GM12872 (cell line): ENCODE results near the gene TTLL12.

Experiments
- TF ChIP-seq, protein P1 (sequence below): IDR thresholded peaks from 3 replicates; pipeline ENCODE4 v1.5.1; 2011; ENCODE audit warnings: low read depth, mild to moderate bottlenecking, low read length, moderate library complexity; ENCODE audit not compliant: insufficient read depth

The TTLL12 gene

DNA sequence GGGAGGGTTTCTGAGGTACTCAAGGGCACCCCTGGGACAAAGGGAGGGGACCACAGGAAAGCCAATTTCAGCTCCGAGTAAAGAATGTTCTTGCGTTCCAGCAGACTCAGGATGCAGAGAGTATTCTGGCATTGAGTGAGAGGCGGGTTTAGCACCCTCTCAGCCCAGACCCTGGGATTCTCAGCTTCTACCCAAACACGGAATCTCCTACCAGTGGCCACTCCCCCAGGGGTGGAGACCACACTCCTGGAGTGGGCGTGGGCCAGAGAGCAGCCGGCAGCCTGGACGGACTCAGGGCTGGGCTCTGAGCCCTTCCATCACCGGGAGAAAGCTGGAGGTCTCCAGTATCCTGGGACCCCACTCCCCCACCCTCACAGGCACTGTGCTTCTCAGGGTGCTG is 26.1 kb upstream of the TTLL12 start:
- TF ChIP-seq, protein P1, sequence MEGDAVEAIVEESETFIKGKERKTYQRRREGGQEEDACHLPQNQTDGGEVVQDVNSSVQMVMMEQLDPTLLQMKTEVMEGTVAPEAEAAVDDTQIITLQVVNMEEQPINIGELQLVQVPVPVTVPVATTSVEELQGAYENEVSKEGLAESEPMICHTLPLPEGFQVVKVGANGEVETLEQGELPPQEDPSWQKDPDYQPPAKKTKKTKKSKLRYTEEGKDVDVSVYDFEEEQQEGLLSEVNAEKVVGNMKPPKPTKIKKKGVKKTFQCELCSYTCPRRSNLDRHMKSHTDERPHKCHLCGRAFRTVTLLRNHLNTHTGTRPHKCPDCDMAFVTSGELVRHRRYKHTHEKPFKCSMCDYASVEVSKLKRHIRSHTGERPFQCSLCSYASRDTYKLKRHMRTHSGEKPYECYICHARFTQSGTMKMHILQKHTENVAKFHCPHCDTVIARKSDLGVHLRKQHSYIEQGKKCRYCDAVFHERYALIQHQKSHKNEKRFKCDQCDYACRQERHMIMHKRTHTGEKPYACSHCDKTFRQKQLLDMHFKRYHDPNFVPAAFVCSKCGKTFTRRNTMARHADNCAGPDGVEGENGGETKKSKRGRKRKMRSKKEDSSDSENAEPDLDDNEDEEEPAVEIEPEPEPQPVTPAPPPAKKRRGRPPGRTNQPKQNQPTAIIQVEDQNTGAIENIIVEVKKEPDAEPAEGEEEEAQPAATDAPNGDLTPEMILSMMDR: no peak

DNA sequence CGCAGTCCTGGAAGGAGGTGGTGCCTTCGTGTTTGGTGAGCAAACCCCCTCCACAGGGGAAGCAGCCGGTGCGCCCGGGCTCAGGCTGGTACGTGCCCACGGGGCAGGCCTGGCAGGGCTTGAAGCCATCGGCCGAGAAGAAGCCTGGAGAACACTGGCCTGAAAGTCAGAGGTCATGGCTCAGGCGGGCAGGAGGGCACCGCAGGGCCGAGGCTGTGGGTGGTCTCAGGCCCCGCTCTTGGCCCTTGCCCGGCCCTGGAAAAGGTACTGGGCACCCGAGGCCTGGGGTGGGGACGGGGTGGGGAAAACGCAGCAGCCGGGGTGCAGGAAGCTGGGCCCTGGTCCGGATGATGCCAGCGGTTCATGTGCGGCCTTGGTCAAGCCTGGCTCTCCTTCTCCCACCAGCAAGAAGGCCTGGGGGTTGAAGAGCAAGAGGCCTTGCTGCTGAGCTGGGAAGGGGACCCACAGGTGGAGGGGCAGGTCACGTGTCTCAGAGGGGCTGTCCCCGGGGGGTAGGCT is 25.6 kb upstream of the TTLL12 start:
- TF ChIP-seq, protein P1: no peak

DNA sequence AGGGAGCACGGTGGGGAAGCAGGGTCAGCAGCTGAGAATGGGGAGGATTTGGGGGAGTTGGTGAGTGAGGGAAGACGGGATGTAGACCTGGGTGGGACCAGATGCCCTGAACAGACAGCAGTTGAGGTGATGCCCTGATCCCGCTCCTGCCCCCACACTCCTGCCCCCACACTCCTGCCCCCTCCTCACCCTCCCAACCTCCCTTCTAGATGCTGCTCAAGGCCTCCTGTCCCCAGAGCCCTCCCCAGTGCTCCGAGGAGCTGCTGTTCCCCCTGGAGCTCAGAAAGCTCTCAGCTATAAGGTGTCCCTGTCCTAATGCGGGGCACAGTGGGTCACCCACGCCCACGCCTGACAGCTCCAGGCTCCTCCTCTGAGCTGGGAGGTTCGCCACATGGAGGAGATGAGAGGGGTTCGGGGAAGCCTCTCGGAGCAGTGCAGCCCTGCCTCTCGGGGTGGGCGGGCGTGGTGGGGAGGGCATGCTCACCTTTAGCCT is 25.1 kb upstream of the TTLL12 start:
- TF ChIP-seq, protein P1: no peak

DNA sequence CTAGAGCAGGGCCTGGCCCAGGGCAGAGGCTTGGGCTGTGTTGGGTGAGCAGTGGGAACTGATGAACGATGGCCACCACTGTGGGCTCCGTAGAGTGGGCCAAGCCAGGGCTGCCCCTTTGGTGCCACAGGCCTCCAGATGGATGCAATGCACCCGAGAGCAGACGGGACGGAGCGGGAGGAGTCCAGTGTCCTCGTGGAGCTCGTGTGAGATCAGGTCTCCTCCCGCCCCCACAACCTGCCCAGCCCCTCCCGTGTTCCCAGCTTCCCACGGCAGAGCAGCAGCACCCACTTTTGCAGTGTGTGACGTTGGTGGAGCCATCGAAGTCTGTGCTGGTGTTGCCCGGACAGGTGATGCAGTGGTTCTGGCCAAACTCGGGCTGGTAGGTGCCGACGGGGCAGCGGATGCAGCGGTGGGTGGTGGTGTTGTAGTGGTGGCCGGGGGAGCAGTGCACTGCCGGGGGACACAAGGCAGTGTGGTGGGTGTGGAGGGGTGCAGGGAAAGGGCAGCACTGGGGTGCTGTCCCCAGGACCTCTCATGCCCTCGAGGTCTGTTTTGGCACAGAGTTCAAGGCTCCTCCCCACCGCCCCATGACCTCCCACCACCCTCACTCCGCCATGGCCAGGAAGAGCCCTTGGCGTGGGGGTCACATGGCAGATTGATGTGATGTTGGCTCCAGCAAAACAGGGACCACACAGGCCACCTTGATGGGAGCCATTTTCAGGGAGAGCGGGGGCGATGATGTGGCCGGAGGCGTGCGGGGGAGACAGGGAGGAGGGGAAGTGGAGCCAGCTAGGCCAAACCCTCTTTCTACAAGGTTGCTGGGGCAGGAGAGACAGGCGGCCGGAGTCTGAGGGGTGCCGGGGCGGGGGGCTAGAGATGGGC is 23.9 kb upstream of the TTLL12 start:
- TF ChIP-seq, protein P1: no peak

DNA sequence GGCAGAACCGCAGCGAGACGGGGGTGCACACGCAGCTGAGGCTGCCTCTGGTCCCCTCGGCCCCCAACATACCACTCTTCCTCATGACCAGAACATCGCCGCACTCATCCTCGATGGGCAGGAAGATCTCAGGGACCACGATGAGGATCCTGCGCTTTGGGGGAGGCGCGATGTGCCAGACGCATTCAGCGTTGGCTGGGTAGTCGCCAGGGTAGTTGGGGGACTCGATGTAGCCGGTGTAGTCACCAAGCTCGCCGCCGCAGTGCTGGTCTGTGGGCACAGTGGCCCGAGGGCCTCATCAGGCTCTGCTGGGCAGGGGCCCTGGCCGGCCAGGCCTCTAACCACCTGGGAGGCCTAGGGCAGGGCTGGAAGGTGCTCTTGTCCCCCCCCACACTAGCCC is 23.0 kb upstream of the TTLL12 start:
- TF ChIP-seq, protein P1: no peak

DNA sequence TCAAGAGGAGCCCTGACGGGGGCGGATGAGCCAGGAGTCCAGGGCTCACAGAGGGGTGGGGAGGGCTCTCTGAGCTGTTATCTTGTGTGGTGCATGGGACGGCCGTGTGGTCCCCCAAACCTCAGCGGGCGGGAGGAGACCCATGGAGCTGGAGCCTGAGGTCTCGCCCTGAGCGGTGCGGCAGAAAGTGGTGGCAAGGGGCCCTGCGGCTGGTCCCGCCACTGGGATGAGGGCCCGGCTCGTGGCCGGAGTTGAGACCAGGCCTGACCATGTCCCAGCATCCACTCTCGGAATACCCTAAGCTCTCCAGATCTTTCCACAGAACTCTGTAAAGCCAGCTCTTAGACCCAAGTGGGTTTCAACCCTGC is 22.6 kb upstream of the TTLL12 start:
- TF ChIP-seq, protein P1: no peak

DNA sequence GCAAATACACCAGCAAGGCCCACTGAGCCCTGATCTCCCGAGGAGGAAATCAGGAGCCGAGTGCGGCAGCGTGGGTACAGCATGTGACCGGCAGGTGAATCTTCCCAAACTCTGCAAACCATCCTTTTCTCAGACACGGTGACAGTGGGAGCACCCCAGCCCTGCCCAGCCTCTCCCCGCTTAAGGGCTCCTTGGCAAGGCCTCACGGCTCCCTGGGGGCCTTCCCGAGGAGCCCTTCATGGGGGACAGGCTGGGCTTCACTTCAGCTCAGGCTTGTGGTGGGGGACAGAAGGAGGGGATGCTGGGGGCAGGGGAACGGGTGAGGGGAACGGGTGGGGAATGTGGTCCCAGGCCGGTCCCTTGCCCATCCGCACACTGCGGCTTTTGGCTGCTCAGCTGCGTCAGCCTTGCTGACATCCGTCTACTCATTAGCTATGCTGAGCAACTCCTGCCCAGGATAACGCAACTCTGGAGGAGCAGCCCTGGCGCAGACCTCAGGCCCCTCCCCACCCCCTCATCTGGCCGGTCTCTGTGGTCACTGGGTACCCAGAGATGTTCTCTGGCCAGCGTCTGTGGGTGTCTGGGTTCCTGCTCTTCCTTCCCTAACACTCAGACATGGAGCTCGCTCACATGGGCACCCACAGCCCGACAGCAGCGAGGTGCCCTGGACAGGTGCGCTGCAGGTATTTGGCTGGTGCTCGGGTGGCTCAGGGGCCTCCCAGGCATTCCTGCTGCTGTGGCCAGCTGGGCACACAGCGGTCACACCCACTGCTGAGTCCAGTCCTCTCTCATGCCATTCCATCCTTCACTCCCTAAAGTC is 22.0 kb upstream of the TTLL12 start:
- TF ChIP-seq, protein P1: no peak
